Ureter (tissue), 1 donor: ENCODE results near the gene GLRA1. TPM values are rescaled to one million over a fixed set of nuclear protein-coding genes. Genes with fewer than 3 reads are reported as not detected.
"Not testable (repeated sequence)": the region's sequence is repeated elsewhere in the genome, so short reads cannot be mapped to it uniquely, and the experiment has no call there.

Source experiments
- DNase-seq: peaks from one replicate; pipeline ENCODE4 v3.0.0-alpha.2; 2020; ENCODE audit warnings: low spot score
- total RNA-seq: library from RNA; stranded (reverse); gene quantifications from one replicate; pipeline ENCODE4 v1.2.4, GENCODE V29; 2023
- donor health status: DM: yes; HTN: yes; CAD: no.

Gene GLRA1
- total RNA-seq, 1 donor from 2014 or later = not detected

DNA sequence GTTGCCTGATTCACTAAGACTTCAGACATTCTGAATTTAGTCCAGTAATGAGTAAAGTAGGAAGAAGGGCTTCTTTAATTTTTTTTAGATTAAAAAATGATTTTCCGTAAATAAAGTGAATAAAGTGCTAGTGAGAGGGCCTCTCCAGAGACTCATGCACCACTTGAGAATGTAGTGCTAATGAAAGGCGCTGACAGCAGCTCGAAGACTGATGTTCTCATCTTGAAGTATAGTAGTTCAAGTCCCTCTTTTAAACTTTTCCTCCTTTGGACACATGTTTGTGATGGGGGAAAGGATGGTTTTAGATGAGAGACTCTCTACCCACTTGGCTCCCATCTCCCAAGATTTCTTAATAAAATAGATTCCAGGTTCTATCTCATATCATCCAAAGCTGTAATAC is 104.4 kb downstream of the GLRA1 start:
- DNase-seq = no peak

GRCh38 chr5:151819830-151820229 is 104.8 kb downstream of the GLRA1 start:
- no peak for DNase-seq

DNA sequence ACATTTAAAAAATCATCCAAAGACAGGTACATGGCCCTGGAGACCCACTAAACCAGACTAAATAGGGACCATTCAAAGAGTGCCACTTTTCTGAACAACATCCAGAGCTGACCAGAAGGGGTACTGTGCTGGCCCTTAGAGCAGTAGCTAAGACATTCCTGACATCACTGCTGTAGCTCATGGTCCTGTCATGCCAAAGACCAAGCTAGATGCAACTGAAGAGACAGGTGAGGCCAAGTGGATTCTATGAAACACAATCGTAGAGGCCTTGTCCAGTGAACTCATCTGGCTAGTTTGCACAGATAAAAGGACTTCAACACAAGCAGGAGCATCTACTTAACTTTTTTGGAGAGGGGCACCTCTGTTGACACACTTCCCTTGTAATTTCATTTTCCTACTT is 109.6 kb downstream of the GLRA1 start:
- DNase-seq = no peak

DNA sequence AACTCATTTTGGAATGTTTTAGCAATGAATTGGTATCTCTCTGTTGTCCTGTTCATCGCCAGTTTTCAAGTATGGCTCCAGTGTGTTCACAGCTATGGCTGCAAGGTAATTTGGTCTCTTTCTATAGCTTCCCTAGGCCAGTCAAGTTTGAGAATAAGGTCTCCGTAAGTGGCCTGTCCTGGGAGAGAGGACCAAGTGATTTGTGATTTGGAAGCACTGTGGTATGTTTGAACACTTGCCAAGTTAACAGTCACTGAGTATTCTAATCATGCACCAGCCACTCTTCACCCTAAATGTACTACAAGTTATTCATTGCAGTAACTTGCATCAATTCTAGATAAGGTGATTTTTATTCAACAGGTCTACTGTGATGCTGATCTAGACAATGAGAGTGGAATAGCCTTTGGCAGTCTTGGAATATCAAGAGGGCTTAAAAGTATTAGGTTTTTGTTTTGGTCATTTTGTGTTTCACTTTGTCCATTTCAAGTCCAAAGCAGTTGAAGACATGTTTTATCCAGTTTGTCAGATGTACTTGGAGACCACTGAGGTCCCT is 111.8 kb downstream of the GLRA1 start:
- DNase-seq = no peak

DNA sequence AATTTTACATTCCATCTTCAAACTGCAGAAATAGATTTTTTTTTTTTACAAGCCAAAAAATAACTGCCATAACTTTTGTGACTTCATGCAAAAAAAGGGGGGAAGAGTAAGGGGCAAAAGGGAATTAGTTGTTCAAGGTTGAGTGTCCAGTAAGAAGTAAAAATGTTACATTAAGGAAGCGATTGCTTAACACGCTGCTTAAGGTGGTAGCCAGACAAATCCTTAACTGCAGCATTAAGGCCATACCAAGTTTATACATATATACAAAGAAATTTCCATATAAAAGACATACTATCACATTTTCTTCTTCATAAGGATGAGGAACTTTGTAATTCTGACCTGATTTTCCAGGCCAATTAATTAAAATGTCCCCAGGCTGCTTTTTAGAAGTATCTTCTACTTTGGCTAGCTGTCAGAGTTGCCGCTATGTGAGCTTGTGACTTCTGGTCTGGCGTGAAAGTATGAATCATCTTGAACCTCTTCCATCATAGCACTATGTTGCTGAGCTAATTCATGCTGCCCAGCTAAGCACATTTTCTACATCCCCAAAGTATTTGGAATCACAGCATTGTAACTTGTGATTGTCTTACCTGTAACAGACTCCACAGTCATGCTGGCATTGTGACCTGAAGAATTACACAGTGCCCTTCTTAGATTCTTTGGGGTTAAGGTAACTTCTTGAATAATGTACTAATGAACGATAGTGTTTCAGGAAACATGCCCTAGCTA is 112.9 kb downstream of the GLRA1 start:
- no peak for DNase-seq

DNA sequence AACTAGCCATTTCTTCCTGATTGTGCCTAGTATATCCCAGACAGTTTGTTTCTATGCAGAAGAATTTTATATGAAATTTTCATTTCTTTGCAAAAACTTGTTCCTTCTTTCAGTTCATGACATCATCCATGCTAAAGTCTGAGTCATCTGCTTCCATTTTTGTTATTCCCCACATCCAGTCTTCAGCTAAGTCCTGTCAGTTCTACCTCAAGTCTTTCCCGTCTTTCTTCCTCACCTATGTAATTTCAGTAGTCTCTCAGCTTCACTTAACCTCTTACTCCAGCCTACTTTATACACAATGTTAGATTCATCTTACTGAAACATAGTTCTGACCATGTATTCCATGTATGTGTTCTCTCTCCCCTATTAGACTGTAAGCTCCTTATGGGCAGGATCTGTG is 113.8 kb downstream of the GLRA1 start:
- DNase-seq = no peak

GRCh38 chr5:151810449-151810848 is 114.2 kb downstream of the GLRA1 start:
- no peak for DNase-seq

GRCh38 chr5:151808451-151809169 is 116.0 kb downstream of the GLRA1 start:
- DNase-seq = no peak

- no peak for DNase-seq
Measured at GRCh38 chr5:151805414-151806223, 119.0 kb downstream of the GLRA1 start.

DNA sequence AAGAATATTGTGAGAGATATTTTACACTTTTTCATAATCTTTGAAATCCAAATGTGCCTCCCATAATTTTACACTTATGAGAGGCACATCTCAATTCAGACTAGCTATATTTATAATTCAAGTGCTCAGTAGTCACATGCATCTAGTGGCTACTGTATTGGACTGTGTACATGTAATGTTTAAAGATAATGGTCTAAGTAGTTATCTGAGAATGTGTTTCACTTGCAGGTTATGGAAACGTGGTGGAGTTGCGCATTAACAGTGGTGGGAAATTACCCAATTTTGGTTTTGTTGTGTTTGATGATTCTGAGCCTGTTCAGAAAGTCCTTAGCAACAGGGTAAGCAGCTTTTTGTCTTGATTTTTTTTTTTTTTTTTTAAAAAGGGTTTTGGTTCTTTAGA is 124.1 kb downstream of the GLRA1 start:
- no peak for DNase-seq

GRCh38 chr5:151799407-151799806 is 125.2 kb downstream of the GLRA1 start:
- no peak for DNase-seq

- no peak for DNase-seq
Measured at GRCh38 chr5:151798674-151799073, 126.0 kb downstream of the GLRA1 start.

DNA sequence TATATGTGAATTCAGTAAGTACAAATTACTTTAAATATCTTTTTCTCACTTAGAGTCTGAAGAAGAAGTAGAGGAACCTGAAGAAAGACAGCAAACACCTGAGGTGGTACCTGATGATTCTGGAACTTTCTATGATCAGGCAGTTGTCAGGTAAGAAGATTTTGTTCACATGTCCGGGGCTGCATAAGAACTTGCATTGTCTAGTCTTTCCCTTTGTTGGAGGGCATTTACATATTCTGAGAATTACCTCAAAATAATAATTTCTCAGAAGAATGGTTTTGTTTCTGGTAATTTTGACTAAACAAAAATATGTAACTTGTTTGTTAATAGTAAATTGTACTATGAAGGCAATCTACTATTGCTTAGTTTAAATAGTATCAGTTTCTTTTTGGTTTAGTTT is 129.2 kb downstream of the GLRA1 start:
- no peak for DNase-seq

- no peak for DNase-seq
Measured at GRCh38 chr5:151793358-151793757, 131.3 kb downstream of the GLRA1 start.

- DNase-seq = no peak
Measured at GRCh38 chr5:151787817-151788216, 136.8 kb downstream of the GLRA1 start.

- no peak for DNase-seq
Measured at GRCh38 chr5:151786468-151786867, 138.2 kb downstream of the GLRA1 start.

GRCh38 chr5:151784141-151784540 is 140.5 kb downstream of the GLRA1 start:
- DNase-seq = no peak

- not testable (repeated sequence) for DNase-seq
Measured at GRCh38 chr5:151783664-151784063, 141.0 kb downstream of the GLRA1 start.

DNA sequence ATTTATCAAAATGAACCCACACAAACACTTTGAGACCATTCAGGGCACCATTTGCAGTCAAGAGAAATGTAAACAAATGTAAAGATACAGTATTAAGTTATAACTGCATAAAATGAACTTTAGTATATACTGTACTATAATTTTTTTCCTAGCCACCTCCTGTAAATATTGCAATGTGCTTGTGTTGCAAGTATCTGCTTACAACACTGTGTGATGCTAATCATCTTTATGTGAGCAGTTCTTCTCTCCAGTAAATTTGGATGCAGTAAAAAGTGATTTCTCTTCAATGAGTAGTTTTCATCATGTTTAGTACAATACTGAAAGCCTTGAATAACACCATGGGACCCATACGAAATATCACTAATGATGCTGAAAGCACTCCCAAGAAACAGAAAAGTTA is 143.4 kb downstream of the GLRA1 start:
- no peak for DNase-seq

DNA sequence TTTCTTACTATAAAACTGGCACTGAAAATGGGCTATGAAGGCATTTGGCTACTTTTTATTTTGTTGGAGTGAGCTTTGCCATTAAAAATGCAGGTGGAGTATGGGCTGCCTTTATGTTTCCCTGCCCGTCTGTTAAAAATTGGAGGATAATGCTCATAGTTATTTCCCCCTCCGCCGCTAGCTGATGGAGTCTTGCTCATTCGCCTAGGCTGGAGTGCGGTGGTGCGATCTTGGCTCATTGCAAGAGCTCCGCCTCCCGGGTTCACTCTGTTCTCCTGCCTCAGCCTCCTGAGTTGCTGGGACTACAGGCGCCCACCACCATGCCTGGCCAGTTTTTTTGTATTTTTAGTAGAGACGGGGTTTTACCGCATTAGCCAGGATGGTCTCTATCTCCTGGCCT is 144.3 kb downstream of the GLRA1 start:
- DNase-seq = no peak

GRCh38 chr5:151779531-151780125 is 145.0 kb downstream of the GLRA1 start:
- no peak for DNase-seq
